Hepatocyte (in vitro differentiated cells): ENCODE results near the gene RNF25.

ENCODE experiments used
- CTCF ChIP-seq: fragments of 200-600 bp; sonication (generic); IDR thresholded peaks from 2 replicates; pipeline ENCODE4 v1.5.1; 2016; ENCODE audit warnings: antibody characterized with exemption, mild to moderate bottlenecking; ENCODE audit not compliant: poor library complexity
- EZH2phosphoT487 ChIP-seq: fragments of 200-600 bp; sonication (generic); IDR thresholded peaks from one replicate; pipeline ENCODE4 v1.6.1; 2018; ENCODE audit warnings: antibody characterized with exemption, mild to moderate bottlenecking, low read depth, moderate library complexity; ENCODE audit not compliant: unreplicated experiment, severe bottlenecking

- no peak for TF ChIP-seq CTCF
- no peak for TF ChIP-seq EZH2phosphoT487
Measured at GRCh38 chr2:218631837-218632236, 40.0 kb downstream of the RNF25 start.
